Kidney (tissue), 14 donors: ENCODE measurements around the gene TRPM4. TPM values are rescaled to one million over a fixed set of nuclear protein-coding genes. Genes with fewer than 3 reads are reported as not detected.

Experiments used
- DNase-seq, 5 donors: peaks; one replicate each; pipeline ENCODE4 v3.0.0-alpha.2; 2013 to 2020
- FAIRE-seq: peaks from 2 replicates; lab custom pipeline; 2012; peaks lifted over from hg19 to GRCh38; lab: Jason Lieb, UNC
- H3K27ac ChIP-seq, 2 donors: one replicate each; pipeline ENCODE4 v1.7.0; 2013; ENCODE audit warnings: low read depth in 2 of 2, low read length in 2 of 2, inconsistent platforms in 1 of 2
- H3K27me3 ChIP-seq: one replicate; pipeline ENCODE4 v1.7.1; 2013; ENCODE audit warnings: low read length, inconsistent platforms; ENCODE audit not compliant: control insufficient read depth, insufficient read depth
- H3K36me3 ChIP-seq, 3 donors: one replicate each; pipeline versions ENCODE4 v1.7.0 to v1.7.1; 2013; ENCODE audit warnings: low read length in 3 of 3, control low read depth in 1 of 3, inconsistent platforms in 1 of 3; ENCODE audit not compliant: insufficient read depth in 3 of 3, control insufficient read depth in 2 of 3
- H3K4me1 ChIP-seq, 3 donors: one replicate each; pipeline versions ENCODE4 v1.7.0 to v1.7.1; 2013; ENCODE audit warnings: low read length in 3 of 3, inconsistent platforms in 1 of 3, low read depth in 1 of 3; ENCODE audit not compliant: control insufficient read depth in 2 of 3, insufficient read depth in 2 of 3
- H3K4me3 ChIP-seq, 3 donors: one replicate each; pipeline versions ENCODE4 v1.7.0 to v1.8.1; 2013; ENCODE audit warnings: low read length in 3 of 3, control low read depth in 1 of 3, inconsistent platforms in 1 of 3
- H3K9ac ChIP-seq, 3 donors: one replicate each; pipeline versions ENCODE4 v1.7.0 to v1.7.1; 2013; ENCODE audit warnings: low read length in 3 of 3, control low read depth in 1 of 3, inconsistent platforms in 1 of 3
- H3K9me3 ChIP-seq, 3 donors: one replicate each; pipeline versions ENCODE4 v1.7.0 to v1.7.1; 2013; ENCODE audit warnings: low read length in 3 of 3, control low read depth in 1 of 3, inconsistent platforms in 1 of 3; ENCODE audit not compliant: control insufficient read depth in 2 of 3, insufficient read depth in 1 of 3
- intact Hi-C: fragments of 100-400 bp; cut with DNase I; formaldehyde crosslinking; loops from one replicate; pipeline ENCODE4 v1.11.1; 2022
- polyA plus RNA-seq: library from polyadenylated mRNA; stranded (reverse); fragments of 350-450 nt; fragmentation: Illumina TruSeq; extraction: RNeasy Lipid Tissue Mini Kit (QIAGEN cat#74804); gene quantifications from one replicate; pipeline ENCODE4 v1.2.3, GENCODE V29; 2014; ENCODE audit warnings: low read depth, low replicate concordance; ENCODE audit not compliant: insufficient read depth
- total RNA-seq: library from RNA; stranded (reverse); fragmentation: NEBNext Ultra II Directional; extraction: Animal tissue kit (Norgen Biotek cat#: 25700); gene quantifications from one replicate; pipeline ENCODE4 v1.2.1, GENCODE V29; 2021
- TF ChIP-seq, protein P1 (sequence below): IDR thresholded peaks from 3 replicates; pipeline ENCODE4 v1.5.1; 2012; ENCODE audit warnings: mild to moderate bottlenecking, moderate library complexity, borderline replicate concordance; ENCODE audit not compliant: insufficient read depth; ENCODE audit errors: extremely low read depth
- donor health status: control.
- donor health status: control.
- donor health status: control.
- donor health status: control.
- donor health status: control.
- donor health status: DM: yes; HTN: yes; CAD: no.
- donor health status: Normal renal cell carcinoma (clear cell type).

TRPM4 gene
- total and polyA plus RNA-seq, 2 donors from 2014 or later: 47.6 to 89.1 TPM

DNA sequence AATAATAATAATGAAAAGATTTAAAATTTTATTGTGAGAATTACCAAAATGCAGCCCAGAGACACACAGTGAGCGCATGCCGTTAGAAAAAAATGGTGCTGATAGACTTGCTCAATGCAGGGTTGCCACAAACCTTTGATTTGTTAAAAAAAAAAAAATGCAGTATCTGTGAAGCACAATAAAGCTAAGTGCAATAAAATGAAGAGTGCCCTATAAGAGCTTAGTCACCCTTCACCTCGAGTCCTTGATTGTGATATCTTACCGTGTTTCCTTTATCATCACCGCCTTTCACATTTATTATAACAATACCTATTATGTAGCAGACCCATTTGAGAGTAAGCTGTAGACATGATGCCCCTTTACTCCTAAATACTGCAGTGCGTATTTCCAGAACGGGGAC, 84.2 kb downstream of the TRPM4 start:
- Histone ChIP-seq H3K36me3 (no peaks in the 10 kb centered on the region), H3K9me3 (no peaks in the 10 kb centered on the region), H3K4me1 (no peaks in the 10 kb centered on the region), H3K27me3 (no peaks in the 10 kb centered on the region), H3K4me3 (no peak overlapping the region), H3K9ac (no peak overlapping the region), H3K27ac (no peak overlapping the region)
- intact Hi-C loops: no loop called here
- TF ChIP-seq, protein P1, sequence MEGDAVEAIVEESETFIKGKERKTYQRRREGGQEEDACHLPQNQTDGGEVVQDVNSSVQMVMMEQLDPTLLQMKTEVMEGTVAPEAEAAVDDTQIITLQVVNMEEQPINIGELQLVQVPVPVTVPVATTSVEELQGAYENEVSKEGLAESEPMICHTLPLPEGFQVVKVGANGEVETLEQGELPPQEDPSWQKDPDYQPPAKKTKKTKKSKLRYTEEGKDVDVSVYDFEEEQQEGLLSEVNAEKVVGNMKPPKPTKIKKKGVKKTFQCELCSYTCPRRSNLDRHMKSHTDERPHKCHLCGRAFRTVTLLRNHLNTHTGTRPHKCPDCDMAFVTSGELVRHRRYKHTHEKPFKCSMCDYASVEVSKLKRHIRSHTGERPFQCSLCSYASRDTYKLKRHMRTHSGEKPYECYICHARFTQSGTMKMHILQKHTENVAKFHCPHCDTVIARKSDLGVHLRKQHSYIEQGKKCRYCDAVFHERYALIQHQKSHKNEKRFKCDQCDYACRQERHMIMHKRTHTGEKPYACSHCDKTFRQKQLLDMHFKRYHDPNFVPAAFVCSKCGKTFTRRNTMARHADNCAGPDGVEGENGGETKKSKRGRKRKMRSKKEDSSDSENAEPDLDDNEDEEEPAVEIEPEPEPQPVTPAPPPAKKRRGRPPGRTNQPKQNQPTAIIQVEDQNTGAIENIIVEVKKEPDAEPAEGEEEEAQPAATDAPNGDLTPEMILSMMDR: no peak
- FAIRE-seq: no peak
- no peak for DNase-seq

DNA sequence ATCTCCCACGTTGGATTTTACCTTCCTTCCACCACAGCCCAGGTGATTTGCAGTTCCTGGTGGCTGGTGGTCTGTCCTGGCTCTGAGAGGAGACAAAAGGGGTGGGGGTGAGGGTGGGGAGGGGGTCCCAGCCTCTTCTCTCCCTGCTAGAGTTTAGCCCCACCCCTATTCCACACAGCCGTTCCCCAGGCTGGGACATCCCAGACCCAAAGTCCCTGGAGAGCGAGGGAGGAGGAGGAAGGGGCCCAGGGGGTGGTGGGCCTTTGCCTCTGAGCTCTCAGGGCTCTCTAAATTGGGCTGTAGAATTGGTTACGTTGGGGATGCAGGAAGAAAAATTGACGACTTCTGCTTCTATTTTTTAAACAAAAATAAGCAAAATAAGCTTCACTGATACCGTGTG, 85.5 kb downstream of the TRPM4 start:
- DNase-seq (no peak), FAIRE-seq (no peak)
- H3K9ac ChIP-seq: no peak overlapping the region
- H3K36me3 ChIP-seq: no peaks in the 10 kb centered on the region
- H3K4me1 ChIP-seq: no peaks in the 10 kb centered on the region
- TF ChIP-seq, protein P1: no peak
- H3K27me3 ChIP-seq: no peaks in the 10 kb centered on the region
- intact Hi-C loops: no loop called here
- H3K9me3 ChIP-seq: no peaks in the 10 kb centered on the region
- no peak overlapping the region for H3K27ac ChIP-seq
- H3K4me3 ChIP-seq: no peak overlapping the region

DNA sequence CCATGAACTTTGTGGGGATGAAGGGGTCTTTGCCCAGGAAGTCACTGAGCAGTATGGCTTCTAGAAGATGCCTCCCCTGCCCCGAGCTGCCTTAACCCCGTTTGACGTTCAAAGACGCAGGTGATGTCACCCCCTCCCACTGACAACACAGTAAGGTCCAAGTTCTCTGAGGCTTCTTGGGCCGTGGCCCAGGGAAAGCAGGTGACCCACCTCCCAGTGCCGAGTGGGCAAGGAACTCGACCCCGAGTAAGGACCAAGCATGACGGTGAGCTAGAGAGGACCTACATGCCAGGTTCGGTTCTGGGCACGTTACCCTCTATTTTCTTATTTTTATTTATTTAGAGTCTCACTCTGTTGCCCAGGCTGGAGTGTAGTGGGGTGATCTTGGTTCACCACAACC, 86.1 kb downstream of the TRPM4 start:
- no peaks in the 10 kb centered on the region for H3K9me3 ChIP-seq
- H3K4me3 ChIP-seq: no peak overlapping the region
- no peak overlapping the region for H3K9ac ChIP-seq
- intact Hi-C loops: no loop called here
- H3K36me3 ChIP-seq: no peaks in the 10 kb centered on the region
- TF ChIP-seq, protein P1: no peak
- no peaks in the 10 kb centered on the region for H3K27me3 ChIP-seq
- H3K4me1 ChIP-seq: no peaks in the 10 kb centered on the region
- no peak overlapping the region for H3K27ac ChIP-seq
- DNase-seq (no peak), FAIRE-seq (no peak)

DNA sequence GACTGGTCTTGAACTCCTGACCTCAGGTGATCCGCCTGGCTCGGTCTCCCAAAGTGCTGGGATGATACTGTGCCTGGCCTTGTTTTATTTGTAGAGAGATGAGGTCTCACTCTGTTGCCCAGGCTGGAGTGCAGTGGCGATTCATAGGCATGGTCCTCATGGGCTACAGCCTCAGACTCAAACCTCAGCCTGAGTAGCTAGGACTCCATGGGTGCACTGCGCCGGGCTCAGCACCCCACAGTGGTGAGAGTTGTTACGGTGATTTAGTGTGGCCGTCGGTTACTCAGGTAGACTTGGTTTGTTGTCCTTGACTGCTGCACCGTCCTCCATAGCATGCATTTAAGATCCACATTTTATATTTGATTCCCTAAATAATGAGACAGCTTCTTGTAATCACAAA, 86.7 kb downstream of the TRPM4 start:
- Histone ChIP-seq H3K4me3 (no peak overlapping the region), H3K27me3 (no peaks in the 10 kb centered on the region), H3K4me1 (no peaks in the 10 kb centered on the region), H3K36me3 (no peaks in the 10 kb centered on the region), H3K9me3 (no peaks in the 10 kb centered on the region), H3K9ac (no peak overlapping the region), H3K27ac (no peak overlapping the region)
- TF ChIP-seq, protein P1: no peak
- FAIRE-seq (no peak), DNase-seq (no peak)
- intact Hi-C loops: no loop called here
